Esophagus mucosa (tissue), 1 donor: ENCODE results near the gene DCHS2. TPM values are rescaled to one million over a fixed set of nuclear protein-coding genes. Genes with fewer than 3 reads are reported as not detected.
"Not testable (repeated sequence)": the region's sequence is repeated elsewhere in the genome, so short reads cannot be mapped to it uniquely, and the experiment has no call there.

Experiments
- ATAC-seq: fragments of 200-7000 bp; cut with Tn5 transposase; one replicate; pipeline ENCODE4 v1.9.1; 2020
- total RNA-seq: library from RNA; stranded (reverse); gene quantifications from one replicate; pipeline ENCODE4 v1.2.4, GENCODE V29; 2023
- donor health status: DM: yes; HTN: yes; CAD: no.

Gene DCHS2
- total RNA-seq, 1 donor from 2014 or later: 0.48 TPM

DNA sequence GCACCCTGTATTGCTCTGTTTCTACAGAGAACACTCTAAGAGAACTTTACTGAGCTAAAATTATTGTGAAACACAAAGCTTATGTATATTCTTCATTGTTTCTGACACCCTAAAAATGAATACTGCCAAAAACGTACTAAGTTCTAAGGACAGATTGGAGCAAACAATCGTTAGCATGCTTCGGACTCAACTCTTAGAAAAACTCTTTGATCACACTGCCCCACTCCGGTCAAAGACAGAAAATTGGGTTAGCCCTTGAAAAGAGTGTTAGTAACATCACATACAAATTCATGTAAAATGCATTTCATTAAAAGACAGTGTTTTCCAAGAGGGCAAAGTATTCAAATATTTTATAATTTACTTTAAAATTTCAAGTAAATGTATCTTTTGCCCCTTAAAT, 177.4 kb downstream of the DCHS2 start:
- ATAC-seq: no peak

DNA sequence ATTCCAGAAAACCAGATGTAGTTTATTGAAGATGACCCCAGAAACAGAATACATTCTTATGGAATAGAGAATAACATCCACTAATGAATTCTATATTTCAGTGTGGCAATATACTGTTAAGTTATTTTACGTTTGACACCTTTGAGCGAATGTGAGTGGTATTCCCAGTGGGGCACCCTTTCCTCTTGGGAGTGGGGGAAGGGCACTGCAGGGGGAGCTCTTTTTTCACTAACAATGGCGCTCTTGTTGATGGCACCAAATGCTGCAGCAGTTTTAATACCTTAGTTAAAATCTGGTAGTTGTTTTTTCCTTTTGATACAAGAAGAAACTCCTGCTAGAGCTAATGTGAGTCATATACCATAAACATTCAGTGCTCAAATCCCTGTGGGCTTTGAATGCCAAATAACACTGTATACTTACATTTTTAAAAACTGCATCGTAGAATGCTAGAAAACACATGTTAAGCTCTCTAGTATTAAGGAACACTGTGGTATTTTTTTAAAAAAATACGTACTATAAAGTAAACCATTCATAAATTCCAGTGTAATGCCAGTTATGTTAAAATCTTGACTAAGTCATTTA, 178.5 kb downstream of the DCHS2 start:
- no peak for ATAC-seq

DNA sequence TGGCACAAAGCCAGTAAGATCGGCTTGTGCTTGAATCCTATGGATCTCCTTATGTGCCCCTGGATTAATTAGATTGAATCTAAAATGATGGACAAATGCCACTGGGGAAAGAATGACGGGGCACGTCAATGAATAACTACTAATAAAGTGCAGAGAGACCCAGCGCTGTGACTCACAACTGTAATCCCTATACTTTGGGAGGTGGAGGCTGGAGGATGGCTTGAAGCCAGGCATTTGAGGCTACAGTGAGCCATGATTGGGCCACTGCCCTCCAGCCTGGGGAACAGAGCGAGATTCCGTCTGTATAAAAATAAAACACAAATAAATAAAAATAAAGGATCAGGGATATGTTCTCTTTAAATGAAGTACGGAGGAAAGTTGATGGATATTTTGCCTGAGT, 179.4 kb downstream of the DCHS2 start:
- no peak for ATAC-seq

DNA sequence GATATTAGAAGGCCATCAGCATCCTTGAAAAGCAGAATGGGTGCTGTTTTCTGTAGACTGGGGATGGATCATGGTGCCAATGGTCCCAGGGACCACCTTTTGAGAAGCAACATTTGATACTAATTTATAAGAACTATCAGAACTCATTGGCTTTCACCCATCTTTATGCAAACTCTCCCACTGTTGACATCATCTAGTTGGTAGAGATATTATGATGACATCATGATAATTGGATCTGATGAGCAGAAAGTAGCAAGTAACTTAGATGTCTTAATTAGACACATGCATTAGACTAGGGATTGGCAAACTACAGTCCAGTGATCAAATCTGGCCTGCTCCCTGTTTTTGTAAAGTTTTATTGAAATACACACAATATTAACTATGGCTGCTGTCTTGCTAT, 181.0 kb downstream of the DCHS2 start:
- ATAC-seq: no peak

DNA sequence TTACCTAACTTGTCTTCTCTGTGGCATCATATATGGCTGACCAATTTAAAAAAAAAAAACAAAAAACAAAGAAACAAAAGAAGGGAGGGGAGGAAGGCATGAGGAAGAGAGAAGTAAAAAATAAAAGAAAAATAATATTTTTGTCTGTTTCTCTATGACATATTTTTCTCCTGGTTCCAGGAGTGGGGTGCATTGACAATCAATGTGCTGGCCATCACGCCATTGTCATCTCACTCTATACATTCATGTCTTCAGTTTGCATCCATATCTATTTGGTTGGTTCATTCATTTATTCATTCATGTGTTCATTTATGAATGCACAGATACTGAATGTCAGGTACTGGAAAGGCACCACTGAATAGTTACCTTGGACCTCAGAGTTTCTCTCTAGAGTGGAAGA, 183.4 kb downstream of the DCHS2 start:
- no peak for ATAC-seq

DNA sequence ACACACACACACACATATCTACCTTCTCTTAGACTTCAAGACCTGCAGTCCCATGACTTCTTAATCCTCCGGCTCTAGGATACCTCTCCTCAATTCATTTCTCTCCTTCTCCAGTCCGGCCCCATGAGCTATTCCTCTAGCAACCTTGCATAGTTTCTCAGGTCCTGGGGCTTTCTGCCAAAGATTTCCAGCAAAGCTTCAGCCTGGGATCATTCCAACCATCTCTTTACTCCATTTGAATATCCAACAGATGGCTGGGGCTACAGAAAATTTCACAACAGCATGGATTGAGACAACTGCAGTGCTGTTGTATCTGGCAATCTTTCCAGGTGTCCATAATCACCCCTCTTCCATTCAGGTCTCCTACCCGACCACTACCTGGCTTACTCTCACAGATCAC, 184.1 kb downstream of the DCHS2 start:
- ATAC-seq: no peak

DNA sequence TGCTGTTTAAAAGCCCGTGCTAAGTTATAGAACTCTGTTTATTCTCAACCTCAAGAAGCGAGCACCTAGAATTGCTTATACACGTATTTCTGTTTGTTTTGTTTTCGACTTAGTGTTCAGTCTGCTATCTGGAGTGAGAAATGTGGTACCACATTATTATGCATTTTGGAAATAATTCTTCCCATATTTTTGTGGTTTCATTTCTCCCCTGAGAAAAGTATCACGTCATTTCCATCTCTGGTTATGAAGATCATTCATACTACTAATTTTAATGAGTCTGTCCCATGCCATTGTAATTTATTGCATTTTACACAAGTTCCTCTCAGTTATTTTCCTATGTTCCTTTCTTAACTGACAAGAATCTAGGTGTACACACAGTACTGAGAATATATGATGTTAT, 186.0 kb downstream of the DCHS2 start:
- ATAC-seq: no peak

DNA sequence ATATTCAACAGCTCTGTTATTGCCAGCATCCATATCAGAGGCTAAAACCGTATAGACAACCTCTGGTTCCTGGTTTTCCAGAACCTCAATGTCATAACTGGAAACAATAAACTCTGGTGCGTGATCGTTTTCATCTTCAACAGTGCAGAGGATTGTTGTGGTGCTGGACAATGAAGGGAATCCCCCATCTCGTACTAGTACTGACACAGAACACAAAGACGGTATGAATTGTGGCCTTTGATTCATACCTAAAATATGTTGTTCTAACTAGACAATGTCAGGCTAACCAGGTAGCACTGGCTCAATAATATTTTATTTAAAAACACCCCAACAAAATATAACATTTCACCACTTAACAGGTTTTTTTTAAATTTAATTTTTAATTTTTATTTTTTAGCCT, 186.9 kb downstream of the DCHS2 start:
- no peak for ATAC-seq

DNA sequence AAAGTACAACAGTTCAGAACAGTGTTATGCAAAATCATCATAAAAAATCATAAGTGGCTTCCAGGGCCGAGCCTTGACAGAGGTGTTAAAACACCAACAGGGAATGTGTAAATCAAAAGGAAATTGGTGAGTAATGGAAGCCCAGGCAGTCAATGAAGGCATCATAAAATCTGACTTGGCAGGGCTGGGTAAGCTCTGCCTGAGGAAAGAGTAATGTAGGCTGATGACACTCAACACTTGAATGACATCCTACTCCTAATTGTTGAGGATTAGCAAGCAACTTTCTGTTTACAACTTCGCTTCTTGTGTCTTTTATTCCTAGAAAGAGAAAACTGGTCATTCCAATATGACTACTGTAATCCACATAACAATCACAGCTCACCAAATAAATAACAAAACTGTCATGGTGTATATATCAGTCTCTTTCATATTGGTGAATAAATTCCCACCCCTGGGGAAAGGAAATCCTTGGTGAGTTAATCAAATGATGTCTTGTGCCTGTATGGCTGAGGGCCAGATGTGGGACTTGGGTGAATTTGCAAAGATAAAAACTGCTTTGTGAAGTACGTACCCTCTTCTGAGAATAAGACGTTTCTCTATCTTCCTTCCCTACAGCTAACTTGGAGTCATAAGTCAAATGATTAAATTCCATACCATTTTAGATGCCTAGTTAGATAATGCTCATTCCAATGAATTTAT, 196.8 kb downstream of the DCHS2 start:
- no peak for ATAC-seq

DNA sequence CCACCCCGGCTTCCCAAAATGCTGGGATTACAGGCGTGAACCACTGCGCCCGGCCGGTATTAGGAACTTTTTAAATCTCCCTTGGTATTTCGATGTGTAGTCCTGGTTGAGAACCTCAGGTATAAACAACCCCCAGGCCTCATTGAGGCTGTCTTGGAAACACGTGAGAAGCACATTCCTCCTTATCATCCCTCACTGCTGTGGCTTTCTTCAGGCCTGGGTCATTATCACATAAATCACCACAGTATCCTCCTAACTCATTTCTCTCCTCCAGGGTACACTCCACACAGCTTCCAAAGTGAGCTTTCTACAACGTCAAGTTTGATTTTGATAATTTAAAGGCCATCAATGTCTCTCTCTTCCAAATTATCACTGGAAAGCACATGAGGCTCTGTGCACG, 198.2 kb downstream of the DCHS2 start:
- no peak for ATAC-seq

DNA sequence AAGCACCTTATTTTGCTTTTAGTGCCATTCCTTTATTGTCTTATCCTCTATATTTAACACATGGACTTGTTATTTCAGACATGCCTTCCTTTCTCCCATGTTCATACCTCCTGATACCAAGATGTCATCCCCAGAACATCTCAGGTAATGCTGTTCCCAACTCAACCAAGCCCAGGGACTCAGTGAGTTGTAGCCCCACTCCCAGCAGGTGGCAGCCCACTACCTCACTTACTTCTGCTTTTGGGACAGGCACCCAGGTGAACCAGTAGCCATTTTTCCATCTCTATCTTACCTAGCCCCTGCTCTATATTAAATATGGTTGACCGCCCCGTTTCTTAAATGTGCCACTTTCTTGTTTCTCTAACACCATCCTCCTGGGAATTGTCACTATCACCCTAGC, 199.0 kb downstream of the DCHS2 start:
- no peak for ATAC-seq

DNA sequence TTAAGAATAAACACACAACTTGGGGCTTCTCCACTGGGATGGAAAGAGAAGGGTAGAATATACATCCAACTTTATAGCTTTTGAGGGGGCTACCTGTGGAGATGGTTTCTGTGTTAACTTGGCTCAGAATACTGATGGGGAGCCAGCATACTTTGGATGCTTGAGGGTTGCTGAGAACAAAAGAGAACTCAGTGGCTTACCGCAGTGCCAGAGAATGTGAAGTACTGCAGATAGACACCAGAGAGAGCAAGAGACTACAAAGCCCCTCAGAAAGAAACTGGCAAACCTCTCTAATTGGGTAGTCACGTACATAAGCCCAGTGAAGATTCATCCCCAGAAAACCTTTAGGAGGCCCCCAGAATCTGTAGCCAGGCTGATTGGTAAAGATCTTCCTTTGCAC, 214.4 kb downstream of the DCHS2 start:
- ATAC-seq: no peak

DNA sequence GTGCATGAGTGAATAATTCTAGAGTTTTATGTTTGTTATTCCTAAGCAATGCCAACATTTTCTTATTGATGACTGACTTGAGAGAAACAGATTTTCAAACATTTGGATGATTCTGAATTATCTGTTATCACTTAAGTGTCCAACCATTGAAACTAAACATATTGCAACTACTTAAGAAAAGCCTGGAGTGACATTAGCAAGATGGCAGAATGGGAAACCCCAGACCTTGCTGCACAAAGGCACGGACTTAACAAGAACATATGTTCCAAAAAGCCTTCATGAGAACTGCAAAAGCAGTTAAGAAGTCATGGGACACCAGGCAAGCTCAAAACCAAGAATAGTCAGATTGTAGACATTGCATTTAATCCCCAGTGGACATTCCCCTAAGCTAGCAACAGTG, 215.1 kb downstream of the DCHS2 start:
- no peak for ATAC-seq

DNA sequence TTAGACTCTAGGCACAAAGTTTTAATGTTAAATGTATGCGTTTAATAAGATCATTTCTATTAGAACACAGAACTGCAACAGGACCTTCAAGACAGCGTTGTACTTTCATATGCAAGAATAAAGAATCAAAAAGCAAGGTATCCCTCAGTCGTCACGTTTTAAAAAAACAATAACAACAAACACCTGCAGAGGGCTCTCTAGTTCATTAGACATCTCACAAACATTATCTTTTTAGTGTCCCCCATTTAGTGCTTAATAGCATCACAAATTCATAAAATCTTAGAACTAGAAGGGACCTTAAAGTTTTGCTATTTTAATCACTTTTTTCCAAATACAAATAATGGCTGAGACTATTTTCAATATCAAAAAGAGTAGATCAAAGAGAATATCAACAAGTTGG, 236.6 kb downstream of the DCHS2 start:
- ATAC-seq: no peak

DNA sequence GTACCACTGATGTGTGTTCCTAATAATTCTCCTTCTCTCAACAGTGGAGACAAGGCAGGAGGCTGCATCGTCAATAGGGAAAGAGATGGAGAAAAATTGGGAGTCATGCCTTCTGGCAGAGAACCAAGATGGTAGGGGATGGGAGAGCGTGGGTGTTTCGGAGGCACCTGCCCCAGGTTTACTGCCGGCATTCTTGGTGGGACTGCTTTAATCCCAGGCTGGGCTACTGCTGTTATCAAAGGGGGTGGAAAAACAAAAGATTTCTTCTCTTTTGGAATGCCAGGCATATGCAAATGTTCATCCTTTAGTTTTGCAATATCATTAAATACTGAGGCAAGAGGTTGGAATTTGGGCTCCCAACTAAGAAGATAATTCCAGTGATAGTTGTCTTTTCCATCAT, 257.0 kb downstream of the DCHS2 start:
- ATAC-seq: no peak

DNA sequence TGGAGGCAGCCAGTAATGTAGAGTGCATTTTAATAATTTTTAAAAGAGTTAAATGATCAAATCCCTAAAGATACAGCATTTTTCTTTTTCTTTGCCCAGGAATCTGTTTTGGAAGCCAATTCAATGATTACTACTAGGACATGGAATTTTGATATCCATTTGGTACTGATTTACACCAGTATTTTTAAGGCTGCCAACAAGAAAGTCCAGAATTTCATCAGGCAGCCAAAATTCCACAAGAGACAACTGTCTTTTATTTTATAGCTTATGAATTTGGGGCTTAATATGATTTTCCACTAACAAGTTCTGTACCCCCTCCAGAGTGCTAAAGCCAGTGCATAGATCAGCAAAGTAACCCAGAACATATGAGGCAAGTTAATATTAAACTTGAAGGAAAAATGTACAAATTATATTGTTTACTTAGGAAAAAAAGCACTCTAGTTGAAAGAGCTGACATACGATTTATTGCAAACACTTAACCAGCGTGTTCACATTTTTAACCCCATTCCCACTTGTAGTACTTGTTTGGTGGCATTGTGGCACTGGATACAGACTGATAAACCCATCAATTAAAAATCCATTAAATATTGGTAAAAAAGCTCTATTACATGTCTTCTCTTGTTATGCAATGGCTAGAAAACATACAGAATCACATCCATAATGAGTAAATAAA, 259.7 kb downstream of the DCHS2 start:
- no peak for ATAC-seq

DNA sequence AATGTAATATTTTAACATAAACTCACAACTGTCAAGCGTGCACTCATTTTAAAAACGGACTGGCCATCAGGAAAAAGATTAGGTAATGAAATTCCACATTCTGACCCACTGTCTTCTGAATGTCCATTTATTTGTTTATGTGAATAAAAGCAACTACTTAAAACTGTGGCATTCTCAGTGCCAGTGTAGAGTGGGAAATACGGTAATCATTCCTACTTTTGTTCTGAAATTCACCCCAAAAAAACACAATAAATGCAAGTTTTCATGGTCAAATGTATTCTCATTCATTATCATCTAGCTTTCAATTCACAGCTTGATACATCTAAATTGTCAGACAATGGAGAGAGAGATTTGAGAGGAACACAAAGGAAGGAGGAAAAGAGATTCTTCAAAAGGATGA, 260.9 kb downstream of the DCHS2 start:
- ATAC-seq: no peak

DNA sequence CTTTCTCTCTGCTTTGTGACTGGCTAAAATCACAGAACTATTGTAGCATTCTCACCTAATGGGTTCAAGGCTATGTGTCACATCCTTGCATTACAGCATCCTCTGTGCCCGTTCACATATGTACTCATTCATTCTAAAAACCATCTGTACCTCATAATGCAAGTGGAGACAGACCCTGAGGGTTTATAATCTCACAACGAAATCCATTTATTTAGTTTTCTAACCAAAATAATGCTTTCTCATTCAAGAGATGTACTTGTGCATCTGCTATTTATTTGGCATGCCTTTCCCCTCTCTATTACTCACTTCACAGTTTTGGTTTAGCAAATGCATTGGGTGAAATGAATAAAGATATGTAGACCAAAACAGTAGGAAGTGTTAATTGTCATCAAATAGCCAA, 261.5 kb downstream of the DCHS2 start:
- no peak for ATAC-seq

DNA sequence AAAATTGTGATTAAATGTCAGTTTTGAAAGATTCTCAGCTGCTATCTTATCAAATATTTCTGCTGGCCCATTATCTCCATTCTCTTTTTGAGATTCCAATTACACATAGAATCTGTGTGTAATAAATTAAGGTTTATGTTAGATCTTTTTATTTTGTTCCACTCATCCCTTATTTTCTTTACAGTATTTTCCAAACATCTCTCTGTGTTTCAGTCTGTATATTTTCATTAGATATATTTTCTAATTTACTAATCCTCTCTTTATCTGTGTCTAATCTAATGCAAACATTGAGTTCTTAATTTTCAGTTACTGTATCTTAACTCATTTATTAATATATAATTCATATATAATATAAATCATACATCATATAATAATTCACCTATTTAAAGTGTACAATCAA, 268.7 kb downstream of the DCHS2 start:
- ATAC-seq: no peak

DNA sequence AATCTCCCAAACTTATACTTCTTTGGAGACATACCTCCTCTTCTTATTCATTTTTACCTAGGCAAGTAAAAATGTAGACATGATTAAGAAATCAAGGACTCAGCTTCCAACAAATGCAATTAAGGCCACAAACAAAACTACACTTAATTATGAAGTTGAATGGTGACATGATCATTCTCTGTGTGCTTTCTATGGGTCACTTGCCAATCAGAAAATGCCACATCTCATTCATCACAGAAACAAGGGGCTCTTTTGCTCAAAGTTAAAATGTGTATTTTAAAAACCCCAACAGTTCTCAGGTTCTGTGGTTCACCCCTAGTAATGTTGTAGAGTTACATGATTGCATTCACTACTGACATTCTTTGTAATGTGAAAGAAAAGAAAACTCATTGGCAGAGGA, 273.5 kb downstream of the DCHS2 start:
- no peak for ATAC-seq

DNA sequence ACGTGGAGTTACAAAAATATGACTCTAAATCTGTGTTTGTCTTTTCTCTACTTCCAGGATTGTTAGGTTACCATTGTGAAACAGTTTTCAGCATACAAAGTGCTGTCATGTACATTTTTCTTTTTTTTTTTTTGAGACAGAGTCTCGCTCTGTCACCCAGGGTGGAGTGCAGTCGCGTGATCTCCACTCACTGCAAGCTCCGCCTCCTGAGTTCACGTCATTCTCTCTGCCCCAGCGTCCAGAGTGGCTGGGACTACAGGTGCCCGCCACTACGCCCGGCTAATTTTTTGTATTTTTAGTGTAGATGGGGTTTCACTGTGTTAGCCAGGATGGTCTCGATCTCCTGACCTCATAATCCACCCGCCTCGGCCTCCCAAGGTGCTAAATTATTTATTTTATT, 274.2 kb downstream of the DCHS2 start:
- ATAC-seq: not testable (repeated sequence)

DNA sequence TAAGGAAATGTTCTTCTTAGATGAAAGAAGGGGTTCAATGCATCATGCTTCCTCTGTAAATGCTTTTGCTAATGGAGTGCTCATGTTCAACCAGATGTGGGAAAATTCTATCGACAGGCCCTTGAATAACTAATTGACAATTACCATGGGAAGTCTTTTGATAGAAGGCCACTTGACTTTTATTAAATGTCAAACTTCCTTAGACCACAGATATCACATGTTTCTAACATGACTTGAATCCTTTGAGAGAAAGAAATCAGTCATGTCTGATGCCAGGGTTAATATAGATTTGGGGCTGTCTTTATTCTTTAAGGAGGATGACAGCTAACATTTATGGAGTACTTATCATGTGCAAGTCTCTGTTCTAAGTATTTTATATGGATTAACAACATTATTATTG, 280.1 kb downstream of the DCHS2 start:
- ATAC-seq: no peak

DNA sequence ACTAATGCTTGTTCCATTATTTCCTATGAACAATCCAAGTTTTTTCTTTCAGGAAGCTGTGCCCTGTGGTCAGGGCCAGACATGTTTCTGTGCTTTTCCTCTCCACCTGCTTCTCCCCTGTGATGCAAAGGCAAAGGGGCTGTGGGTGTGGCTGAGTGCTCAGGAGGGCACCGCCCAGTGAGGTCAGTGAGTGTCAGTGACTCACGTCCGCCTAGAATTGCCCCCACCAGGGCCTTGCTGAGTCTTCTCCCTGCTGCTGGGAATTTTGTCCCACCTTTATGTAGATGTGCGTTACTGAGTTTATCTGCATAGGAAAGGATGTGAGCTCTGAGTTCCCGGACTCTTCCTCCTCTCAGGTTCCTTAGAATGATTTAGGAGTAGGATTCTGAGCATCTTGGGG, 283.2 kb downstream of the DCHS2 start:
- no peak for ATAC-seq

DNA sequence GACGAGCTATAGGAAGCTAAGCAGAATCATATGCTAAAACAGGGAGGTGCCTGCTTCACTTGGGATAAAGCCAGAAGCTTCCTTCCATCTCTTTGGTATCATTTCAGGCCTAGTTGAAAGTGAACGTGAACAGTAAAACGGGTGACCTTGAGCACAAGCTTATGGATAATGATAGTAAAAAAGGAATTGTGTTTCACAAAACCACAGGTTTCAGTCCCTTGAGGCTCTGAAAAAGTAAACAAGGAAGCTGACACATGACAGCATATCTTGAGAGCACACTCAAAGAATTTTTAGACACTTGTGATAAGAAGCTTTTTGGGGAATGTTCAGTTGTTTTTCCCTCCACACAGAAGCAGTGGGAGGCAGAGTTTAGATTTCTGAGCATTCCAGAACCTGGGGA, 286.1 kb downstream of the DCHS2 start:
- ATAC-seq: no peak

DNA sequence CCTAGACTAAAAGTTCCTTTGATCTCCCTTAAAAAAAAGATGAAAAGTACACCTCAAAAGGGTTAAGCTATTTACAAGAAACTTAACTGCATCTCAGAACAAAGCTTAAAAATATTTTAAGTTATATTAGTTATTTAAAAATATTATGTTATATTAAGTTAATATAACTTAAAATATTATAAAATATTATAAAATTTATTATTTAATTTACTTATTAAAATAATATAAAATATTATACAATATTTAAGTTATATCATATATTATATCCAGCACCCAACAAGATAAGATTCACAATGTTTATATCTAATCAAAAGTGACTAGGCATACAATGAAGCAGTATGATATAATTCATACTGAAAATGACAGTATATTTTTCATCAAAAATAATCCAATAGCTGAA, 296.9 kb downstream of the DCHS2 start:
- no peak for ATAC-seq
